ENCODE results near the gene CACNA2D3.
"Not testable (repeated sequence)": the region's sequence is repeated elsewhere in the genome, so short reads cannot be mapped to it uniquely, and the experiment has no call there.

Gene CACNA2D3

GRCh38 chr3:54122324-54123002, at the start of gene CACNA2D3:
TSS of gene CACNA2D3 (plus strand) at chr3:54122552.
- no peak for DNase-seq

- no peak for DNase-seq
These were observed 49.0 kb upstream of the CACNA2D3 start for GRCh38 chr3:54073386-54073785.

- no peak for DNase-seq
These were observed 43.0 kb upstream of the CACNA2D3 start for GRCh38 chr3:54079314-54079713.

- no peak for DNase-seq
These were observed 42.5 kb upstream of the CACNA2D3 start for GRCh38 chr3:54079730-54080325.

- no peak for DNase-seq
These were observed 38.4 kb upstream of the CACNA2D3 start for GRCh38 chr3:54083921-54084320.

- DNase-seq, result no peak
These were observed 36.4 kb upstream of the CACNA2D3 start for GRCh38 chr3:54085936-54086335.

GRCh38 chr3:54086652-54087405, 35.5 kb upstream of the CACNA2D3 start:
- DNase-seq, result no peak

- DNase-seq, result no peak
These were observed 34.6 kb upstream of the CACNA2D3 start for GRCh38 chr3:54087581-54088410.

GRCh38 chr3:54093491-54094248, 28.7 kb upstream of the CACNA2D3 start:
- DNase-seq, result no peak

GRCh38 chr3:54094926-54095325, 27.4 kb upstream of the CACNA2D3 start:
- no peak for DNase-seq

GRCh38 chr3:54099381-54099780, 23.0 kb upstream of the CACNA2D3 start:
- DNase-seq, result no peak

- DNase-seq, result no peak
These were observed 18.3 kb upstream of the CACNA2D3 start for GRCh38 chr3:54104084-54104483.

- not testable (repeated sequence) for DNase-seq
These were observed 6.2 kb upstream of the CACNA2D3 start for GRCh38 chr3:54116129-54116528.

GRCh38 chr3:54120657-54121413, 1.5 kb upstream of the CACNA2D3 start:
- DNase-seq, result no peak

GRCh38 chr3:54121414-54122323, 683 bp upstream of the CACNA2D3 start:
- DNase-seq, result no peak

- DNase-seq, result no peak
These were observed 837 bp downstream of the CACNA2D3 start for GRCh38 chr3:54123003-54123775.

- DNase-seq, result no peak
These were observed 1.4 kb downstream of the CACNA2D3 start for GRCh38 chr3:54123776-54124196.

GRCh38 chr3:54125300-54125699, 2.9 kb downstream of the CACNA2D3 start:
- no peak for DNase-seq

- DNase-seq, result no peak
These were observed 4.2 kb downstream of the CACNA2D3 start for GRCh38 chr3:54126551-54126950.
